OCI-LY1 (cell line): Measurements from ENCODE around the gene PRKCD.

ENCODE experiments used
- H2AFZ ChIP-seq: fragments of 200-600 bp; sonication (generic), shearing (Covaris generic); 2 replicates; pipeline ENCODE4 v1.6.0; 2014; ENCODE audit warnings: antibody characterized with exemption, mild to moderate bottlenecking, low read length
- H3F3A ChIP-seq: fragments of 200-600 bp; sonication (generic), shearing (Covaris generic); 2 replicates; pipeline ENCODE4 v1.6.0; 2014; ENCODE audit warnings: mild to moderate bottlenecking, antibody characterized with exemption, low read length, moderate library complexity; ENCODE audit not compliant: insufficient read depth
- H3K27ac ChIP-seq: fragments of 200-600 bp; sonication (generic); 2 replicates; pipeline ENCODE4 v1.5.1; 2014; ENCODE audit warnings: low read length, mixed run types, mild to moderate bottlenecking, low read depth; ENCODE audit not compliant: poor library complexity, severe bottlenecking
- H3K27me3 ChIP-seq: fragments of 200-600 bp; sonication (generic); 2 replicates; pipeline ENCODE4 v1.6.0; 2014; ENCODE audit warnings: antibody characterized with exemption, mild to moderate bottlenecking, low read length, moderate library complexity; ENCODE audit not compliant: insufficient read depth
- H3K36me3 ChIP-seq: fragments of 200-600 bp; sonication (generic); 2 replicates; pipeline ENCODE4 v1.6.1; 2014; ENCODE audit warnings: mild to moderate bottlenecking, antibody characterized with exemption, low read length, moderate library complexity, mixed read lengths; ENCODE audit not compliant: insufficient read depth
- H3K4me1 ChIP-seq: fragments of 200-600 bp; sonication (generic); 2 replicates; pipeline ENCODE4 v1.5.1; 2014; ENCODE audit warnings: mild to moderate bottlenecking, low read length, moderate library complexity; ENCODE audit not compliant: insufficient read depth, severe bottlenecking
- H3K4me2 ChIP-seq: fragments of 200-600 bp; sonication (generic), shearing (Covaris generic); 2 replicates; pipeline ENCODE4 v1.6.1; 2014; ENCODE audit warnings: low read length
- H3K4me3 ChIP-seq: fragments of 200-600 bp; sonication (generic); 2 replicates; pipeline ENCODE4 v1.5.1; 2014; ENCODE audit warnings: low read length, low read depth, mild to moderate bottlenecking, mixed read lengths; ENCODE audit not compliant: poor library complexity, severe bottlenecking
- H3K79me2 ChIP-seq: fragments of 200-600 bp; shearing (Covaris generic); 2 replicates; pipeline ENCODE4 v1.6.1; 2016; ENCODE audit warnings: mixed run types, low read length, mixed read lengths; ENCODE audit not compliant: insufficient read depth
- H3K9ac ChIP-seq: fragments of 200-600 bp; sonication (generic), shearing (Covaris generic); 2 replicates; pipeline ENCODE4 v1.6.1; 2014; ENCODE audit warnings: mild to moderate bottlenecking, low read length, mixed read lengths
- H3K9me2 ChIP-seq: fragments of 200-600 bp; sonication (generic), shearing (Covaris generic); 2 replicates; pipeline ENCODE4 v1.6.1; 2014; ENCODE audit warnings: low read depth, mild to moderate bottlenecking, low read length, mixed read lengths
- H3K9me3 ChIP-seq: fragments of 200-600 bp; shearing (Covaris generic); 2 replicates; pipeline ENCODE4 v1.6.1; 2014; ENCODE audit warnings: low read length, mixed read lengths
- H4K20me1 ChIP-seq: fragments of 200-600 bp; sonication (generic), shearing (Covaris generic); 2 replicates; pipeline ENCODE4 v1.6.0; 2016; ENCODE audit warnings: mild to moderate bottlenecking, low read length; ENCODE audit not compliant: insufficient read depth
- EZH2 ChIP-seq: fragments of 200-600 bp; sonication (generic), shearing (Covaris generic); IDR thresholded peaks from 2 replicates; pipeline ENCODE4 v1.8.0; 2017; ENCODE audit warnings: borderline replicate concordance, mixed run types, mild to moderate bottlenecking, antibody characterized with exemption, low read length, moderate library complexity, mixed read lengths
- TF ChIP-seq, protein P1 (sequence below): fragments of 200-600 bp; sonication (generic), shearing (Covaris generic); IDR thresholded peaks from 2 replicates; pipeline ENCODE4 v1.5.1; 2017; ENCODE audit warnings: mild to moderate bottlenecking, antibody characterized with exemption, low read length, moderate library complexity, mixed read lengths

PRKCD gene

DNA sequence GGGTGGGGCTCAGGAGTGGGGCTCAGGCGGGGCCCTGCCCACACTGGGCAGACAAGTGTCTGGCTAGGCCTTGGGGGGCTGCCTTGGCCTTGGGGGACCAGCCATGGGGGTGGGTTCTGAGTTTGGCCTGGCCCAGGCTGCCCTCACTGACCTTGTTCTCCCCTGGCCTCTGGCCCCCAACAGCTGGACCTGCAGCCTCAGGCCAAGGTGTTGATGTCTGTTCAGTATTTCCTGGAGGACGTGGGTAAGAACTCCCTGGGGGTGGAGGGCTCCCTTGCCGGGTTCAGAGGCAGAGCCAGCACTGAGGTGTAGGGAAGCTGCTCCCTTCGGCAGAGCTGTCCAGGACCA is 20.0 kb downstream of the PRKCD start:
- no peaks in the 10 kb centered on the region for H4K20me1 ChIP-seq
- H3K27ac ChIP-seq = peak overlapping the region; percentile 75
- no peaks in the 10 kb centered on the region for H3K36me3 ChIP-seq
- peaks cover 19% of the 10 kb centered on the region for H3K4me1 ChIP-seq
- H2AFZ ChIP-seq = no peak overlapping the region
- no peaks in the 10 kb centered on the region for H3K79me2 ChIP-seq
- no peak overlapping the region for H3K4me3 ChIP-seq
- no peak overlapping the region for H3K4me2 ChIP-seq
- no peak for TF ChIP-seq EZH2
- TF ChIP-seq, protein P1, sequence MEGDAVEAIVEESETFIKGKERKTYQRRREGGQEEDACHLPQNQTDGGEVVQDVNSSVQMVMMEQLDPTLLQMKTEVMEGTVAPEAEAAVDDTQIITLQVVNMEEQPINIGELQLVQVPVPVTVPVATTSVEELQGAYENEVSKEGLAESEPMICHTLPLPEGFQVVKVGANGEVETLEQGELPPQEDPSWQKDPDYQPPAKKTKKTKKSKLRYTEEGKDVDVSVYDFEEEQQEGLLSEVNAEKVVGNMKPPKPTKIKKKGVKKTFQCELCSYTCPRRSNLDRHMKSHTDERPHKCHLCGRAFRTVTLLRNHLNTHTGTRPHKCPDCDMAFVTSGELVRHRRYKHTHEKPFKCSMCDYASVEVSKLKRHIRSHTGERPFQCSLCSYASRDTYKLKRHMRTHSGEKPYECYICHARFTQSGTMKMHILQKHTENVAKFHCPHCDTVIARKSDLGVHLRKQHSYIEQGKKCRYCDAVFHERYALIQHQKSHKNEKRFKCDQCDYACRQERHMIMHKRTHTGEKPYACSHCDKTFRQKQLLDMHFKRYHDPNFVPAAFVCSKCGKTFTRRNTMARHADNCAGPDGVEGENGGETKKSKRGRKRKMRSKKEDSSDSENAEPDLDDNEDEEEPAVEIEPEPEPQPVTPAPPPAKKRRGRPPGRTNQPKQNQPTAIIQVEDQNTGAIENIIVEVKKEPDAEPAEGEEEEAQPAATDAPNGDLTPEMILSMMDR = no peak
- H3K27me3 ChIP-seq = no peaks in the 10 kb centered on the region
- no peaks in the 10 kb centered on the region for H3K9me3 ChIP-seq
- H3K9ac ChIP-seq = no peak overlapping the region
- no peaks in the 10 kb centered on the region for H3F3A ChIP-seq
- no peaks in the 10 kb centered on the region for H3K9me2 ChIP-seq

DNA sequence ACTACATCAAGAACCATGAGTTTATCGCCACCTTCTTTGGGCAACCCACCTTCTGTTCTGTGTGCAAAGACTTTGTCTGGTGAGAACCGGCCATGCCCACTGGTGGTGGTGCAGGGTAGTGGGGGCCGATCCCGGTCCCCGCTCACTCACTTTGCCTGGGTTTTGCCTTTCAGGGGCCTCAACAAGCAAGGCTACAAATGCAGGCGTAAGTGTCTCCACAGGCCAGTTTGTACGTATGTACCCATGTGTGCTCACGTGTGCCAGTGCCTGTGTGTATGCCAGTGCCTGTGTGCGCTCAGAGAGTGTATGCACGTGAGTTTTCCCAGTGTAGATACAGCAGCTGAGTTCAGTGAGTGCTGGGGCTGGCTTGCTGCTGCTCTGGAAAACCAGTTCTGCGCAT is 20.5 kb downstream of the PRKCD start:
- H3F3A ChIP-seq = no peaks in the 10 kb centered on the region
- peak overlapping the region; percentile 75 for H3K27ac ChIP-seq
- no peak overlapping the region for H3K4me2 ChIP-seq

DNA sequence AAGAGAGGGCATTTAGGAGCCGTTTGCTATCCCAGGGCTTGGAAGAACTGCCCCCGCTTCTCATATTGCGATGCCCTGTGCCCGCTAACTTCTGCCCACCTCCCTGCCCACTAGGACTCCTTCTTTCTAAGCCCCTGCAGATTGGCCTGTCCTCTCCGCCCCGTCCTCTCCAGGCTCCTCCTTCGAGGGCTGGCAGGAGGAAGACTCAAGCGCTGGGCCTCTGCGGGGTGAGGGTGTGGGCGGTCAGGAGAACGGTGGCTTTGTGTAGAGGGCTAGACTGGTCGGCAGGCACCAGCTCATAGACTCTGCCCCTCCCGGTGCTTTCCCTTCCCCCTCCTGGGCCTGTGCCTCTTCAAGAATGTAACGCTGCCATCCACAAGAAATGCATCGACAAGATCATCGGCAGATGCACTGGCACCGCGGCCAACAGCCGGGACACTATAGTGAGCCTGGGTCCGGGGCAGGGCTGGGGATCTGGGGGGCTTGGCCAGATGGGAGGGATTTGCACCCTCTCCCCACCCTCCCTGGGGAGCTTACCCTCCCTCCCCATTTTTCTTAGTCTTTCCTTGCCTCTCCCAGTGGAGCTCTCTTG is 21.9 kb downstream of the PRKCD start:
- Histone ChIP-seq H3K27ac (no peak overlapping the region), H4K20me1 (no peaks in the 10 kb centered on the region), H3K9me3 (no peaks in the 10 kb centered on the region), H3K4me3 (no peak overlapping the region), H3K4me2 (no peak overlapping the region), H3K4me1 (peaks cover 19% of the 10 kb centered on the region), H3K79me2 (no peaks in the 10 kb centered on the region), H3K9me2 (no peaks in the 10 kb centered on the region), H2AFZ (no peak overlapping the region), H3F3A (no peaks in the 10 kb centered on the region), H3K27me3 (no peaks in the 10 kb centered on the region), H3K9ac (no peak overlapping the region), H3K36me3 (no peaks in the 10 kb centered on the region)
- TF ChIP-seq EZH2 = no peak
- TF ChIP-seq, protein P1 = no peak

More for the DNA sequence above, 20.5 kb downstream of the PRKCD start:
- Histone ChIP-seq H3K36me3 (no peaks in the 10 kb centered on the region), H3K9me2 (no peaks in the 10 kb centered on the region), H3K9me3 (no peaks in the 10 kb centered on the region), H3K9ac (no peak overlapping the region), H3K27me3 (no peaks in the 10 kb centered on the region), H3K4me3 (no peak overlapping the region), H4K20me1 (no peaks in the 10 kb centered on the region), H3K4me1 (peaks cover 19% of the 10 kb centered on the region), H2AFZ (no peak overlapping the region), H3K79me2 (no peaks in the 10 kb centered on the region)
- TF ChIP-seq, protein P1 = no peak
- TF ChIP-seq EZH2 = no peak
